Measurements from ENCODE around the gene WDR46.

GRCh38 chr6:33236852-33237251, 52.2 kb downstream of the WDR46 start:
- no peak for TF ChIP-seq CTCF (IDR thresholded peaks at IDR 0.05)
- no peak for TF ChIP-seq POLR2AphosphoS5 (IDR thresholded peaks at IDR 0.05)
- no peak for TF ChIP-seq POLR2A (IDR thresholded peaks at IDR 0.05; ENCODE audit: low read depth)
